Esophagus muscularis mucosa (tissue), 3 donors: ENCODE data around the gene PRAME.

Experiments
- POLR2A ChIP-seq: fragments of 450-650 bp; IDR thresholded peaks from one replicate; pipeline ENCODE4 v1.6.1; 2017; ENCODE audit warnings: antibody characterized with exemption, moderate library complexity, mild to moderate bottlenecking, low read depth
- TF ChIP-seq, protein P1 (sequence below), 3 experiments: fragments of 200-600 bp in 2 of 3; fragments of 450-650 bp in 1 of 3; sonication (generic) in 2 of 3; IDR thresholded peaks; one replicate each; pipeline ENCODE4 v1.5.1; 2017 to 2019; ENCODE audit warnings: antibody characterized with exemption in 3 of 3, mild to moderate bottlenecking in 2 of 3, moderate library complexity in 1 of 3

DNA sequence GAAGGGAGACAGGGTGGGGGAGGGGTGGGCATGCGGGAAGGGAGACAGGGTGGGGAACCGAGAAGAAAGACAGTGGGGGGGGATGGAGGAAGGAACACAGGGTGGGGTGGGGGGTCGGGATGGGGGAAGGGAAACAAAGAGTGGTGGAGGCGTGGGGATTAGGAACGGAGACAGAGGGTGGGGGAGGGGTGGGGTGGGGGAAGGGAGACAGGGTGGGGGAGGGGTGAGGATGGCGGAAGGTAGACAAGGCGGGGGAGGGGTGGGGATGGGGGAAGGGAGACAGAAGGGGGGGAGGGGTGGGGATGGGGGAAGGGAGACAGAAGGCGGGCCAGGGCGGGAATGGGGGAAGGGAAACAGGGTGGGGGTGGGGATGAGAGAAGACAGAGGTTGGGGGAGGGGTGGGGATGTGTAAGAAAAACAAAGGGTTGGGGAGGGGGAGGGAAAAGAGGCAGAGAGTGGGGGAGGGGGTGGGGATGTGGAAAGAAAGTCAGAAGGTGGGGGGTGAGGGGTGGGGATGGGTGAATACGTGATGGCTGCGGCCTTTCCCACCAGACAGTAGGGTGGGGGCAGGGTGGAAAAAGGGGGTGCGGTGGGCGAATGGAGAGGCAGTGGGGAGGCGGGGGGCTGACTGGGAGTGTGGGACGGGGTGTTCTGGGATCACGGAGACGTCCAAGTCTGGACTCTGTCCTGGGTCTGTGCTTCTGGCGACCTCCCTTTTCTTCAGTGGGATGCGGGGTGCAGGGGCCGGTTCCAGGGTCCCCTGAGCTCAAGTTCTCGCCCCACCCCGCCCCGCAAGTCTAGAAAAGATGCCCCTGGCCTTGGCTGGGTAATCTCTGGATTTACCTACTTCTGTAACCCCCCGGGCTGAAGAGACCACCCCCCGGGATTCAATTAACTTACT, 744 bp downstream of the PRAME start:
- TF ChIP-seq, protein P1, sequence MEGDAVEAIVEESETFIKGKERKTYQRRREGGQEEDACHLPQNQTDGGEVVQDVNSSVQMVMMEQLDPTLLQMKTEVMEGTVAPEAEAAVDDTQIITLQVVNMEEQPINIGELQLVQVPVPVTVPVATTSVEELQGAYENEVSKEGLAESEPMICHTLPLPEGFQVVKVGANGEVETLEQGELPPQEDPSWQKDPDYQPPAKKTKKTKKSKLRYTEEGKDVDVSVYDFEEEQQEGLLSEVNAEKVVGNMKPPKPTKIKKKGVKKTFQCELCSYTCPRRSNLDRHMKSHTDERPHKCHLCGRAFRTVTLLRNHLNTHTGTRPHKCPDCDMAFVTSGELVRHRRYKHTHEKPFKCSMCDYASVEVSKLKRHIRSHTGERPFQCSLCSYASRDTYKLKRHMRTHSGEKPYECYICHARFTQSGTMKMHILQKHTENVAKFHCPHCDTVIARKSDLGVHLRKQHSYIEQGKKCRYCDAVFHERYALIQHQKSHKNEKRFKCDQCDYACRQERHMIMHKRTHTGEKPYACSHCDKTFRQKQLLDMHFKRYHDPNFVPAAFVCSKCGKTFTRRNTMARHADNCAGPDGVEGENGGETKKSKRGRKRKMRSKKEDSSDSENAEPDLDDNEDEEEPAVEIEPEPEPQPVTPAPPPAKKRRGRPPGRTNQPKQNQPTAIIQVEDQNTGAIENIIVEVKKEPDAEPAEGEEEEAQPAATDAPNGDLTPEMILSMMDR (IDR thresholded peaks at IDR 0.05), result no peak
- TF ChIP-seq POLR2A, result no peak
